GM19438 (cell line): Measurements from ENCODE around the gene IGSF6.
"Not testable (repeated sequence)": the region's sequence is repeated elsewhere in the genome, so short reads cannot be mapped to it uniquely, and the experiment has no call there.

Experiments used
- ATAC-seq: cut with Tn5 transposase; IDR thresholded peaks from one replicate; pipeline ENCODE4 v1.9.1; 2021; ENCODE audit warnings: low read depth; ENCODE audit not compliant: unreplicated experiment

Gene IGSF6

DNA sequence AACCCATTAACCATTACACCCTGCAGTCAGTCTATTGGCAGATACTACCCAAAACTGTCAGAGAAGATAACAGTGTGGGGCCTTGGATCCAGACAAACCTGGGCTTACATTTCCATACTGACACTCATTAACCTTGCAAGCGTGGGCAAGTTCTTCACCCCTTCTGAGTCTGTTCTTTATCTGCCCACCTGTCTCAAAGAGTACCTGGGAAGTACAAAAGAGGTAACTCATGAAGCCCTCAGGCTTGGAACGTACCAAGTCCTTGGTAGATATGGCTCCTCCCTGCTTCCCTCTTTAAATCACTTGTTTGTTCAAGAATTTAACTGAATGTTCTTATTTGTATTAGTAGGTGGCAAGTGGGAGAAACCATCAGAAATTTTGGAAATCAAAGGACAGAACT lies 2.5 kb upstream of the IGSF6 start:
- ATAC-seq: no peak

DNA sequence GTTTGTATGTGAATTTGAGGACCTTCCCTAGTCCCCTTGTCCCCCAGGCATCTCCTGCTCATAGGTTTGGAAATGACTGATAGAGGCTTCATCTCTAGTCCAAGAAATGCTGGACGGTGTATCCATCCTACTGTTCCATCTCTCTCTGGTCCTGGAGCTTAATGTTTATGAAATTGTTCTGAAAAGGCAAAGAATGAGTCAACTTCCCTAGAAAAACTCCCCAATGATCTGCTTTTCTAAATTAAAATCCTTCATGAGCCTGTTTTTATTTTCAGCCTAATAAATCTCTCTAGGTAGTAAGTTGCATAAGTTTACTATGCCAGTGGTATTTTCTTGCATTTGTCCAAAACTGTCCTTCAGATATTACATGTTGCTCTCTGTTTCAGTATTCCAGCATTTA lies 2.1 kb upstream of the IGSF6 start:
- no peak for ATAC-seq

DNA sequence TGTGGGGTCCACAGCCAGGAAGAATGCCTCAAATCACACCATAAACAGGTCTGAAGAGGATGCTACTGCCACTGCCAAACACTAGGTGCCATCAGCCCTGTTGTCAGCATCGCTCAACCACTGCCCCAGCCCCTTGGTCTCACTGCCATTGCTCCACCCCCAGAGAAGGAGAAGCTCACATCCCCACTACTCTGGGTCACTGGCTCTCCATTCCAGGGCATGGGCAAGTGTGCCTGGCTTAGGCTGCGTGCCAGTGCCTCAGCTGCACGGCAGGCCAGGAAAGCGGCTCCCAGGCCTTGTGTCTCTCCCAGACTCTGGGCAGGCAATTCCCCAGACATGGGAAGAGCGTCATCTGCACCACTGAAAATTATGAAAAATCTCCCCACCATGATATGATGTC lies 1.2 kb upstream of the IGSF6 start:
- ATAC-seq: no peak

DNA sequence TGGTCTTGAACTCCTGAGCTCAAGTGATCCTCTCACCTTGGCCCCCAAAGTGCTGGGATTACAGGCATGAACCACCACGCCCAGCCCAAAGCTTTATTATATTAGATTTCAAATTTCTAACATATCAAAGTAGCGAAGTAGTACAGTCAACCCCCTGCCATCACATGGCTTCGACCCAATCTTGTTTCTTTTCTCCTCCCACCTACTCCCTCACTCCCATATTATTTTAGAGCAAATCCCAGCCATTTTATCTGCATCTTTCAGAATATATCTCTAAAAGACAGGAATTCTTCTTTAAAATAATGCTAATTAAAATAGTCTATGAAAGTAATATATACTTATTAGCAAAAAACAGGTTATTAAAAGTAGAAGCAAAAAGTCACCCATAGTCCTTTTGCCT lies 893 bp downstream of the IGSF6 start:
- no peak for ATAC-seq

DNA sequence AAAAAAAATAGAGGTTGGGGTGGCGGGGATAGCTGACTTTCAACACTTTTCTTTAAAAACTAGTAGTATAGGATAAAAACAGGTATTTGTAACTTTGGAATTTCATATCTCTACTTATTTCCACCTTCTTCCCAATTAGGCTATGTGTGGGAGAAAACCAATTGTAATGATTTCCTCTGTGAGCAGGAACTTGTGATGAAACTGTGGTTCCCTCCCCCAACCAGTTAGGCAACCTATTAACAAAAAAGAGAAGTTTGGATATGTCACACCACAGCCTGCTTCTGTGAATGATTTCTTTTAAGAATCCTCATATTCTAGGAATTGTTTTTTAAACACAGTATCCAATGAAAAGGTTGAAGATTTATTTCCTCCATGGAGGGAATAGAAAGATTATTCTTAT lies 1.9 kb downstream of the IGSF6 start:
- no peak for ATAC-seq

DNA sequence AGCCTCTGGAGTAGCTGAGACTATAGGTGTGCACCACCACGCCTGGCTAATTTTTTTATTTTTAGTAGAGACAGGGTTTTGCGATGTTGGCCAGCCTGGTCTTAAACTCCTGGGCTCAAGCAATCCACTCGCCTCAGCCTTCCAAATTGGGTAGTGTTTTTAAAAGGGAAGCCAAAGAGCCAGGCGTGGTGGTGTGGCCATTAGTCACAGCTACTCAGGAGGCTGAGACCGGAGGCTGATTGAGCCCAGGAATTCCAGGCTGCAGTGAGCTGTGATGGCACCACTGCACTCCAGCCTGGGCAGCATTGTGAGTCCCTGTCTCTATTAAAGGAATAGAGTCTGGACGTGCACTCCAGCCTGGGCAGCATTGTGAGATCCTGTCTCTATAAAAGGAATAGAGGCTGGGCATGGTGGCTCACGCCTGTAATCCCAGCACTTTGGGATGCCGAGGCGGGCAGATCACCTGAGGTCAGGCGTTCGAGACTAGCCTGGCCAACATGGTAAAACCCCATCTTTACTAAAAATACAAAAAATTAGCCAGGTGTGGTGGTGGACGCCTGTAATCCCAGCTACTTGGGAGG lies 2.5 kb downstream of the IGSF6 start:
- ATAC-seq: not testable (repeated sequence)

DNA sequence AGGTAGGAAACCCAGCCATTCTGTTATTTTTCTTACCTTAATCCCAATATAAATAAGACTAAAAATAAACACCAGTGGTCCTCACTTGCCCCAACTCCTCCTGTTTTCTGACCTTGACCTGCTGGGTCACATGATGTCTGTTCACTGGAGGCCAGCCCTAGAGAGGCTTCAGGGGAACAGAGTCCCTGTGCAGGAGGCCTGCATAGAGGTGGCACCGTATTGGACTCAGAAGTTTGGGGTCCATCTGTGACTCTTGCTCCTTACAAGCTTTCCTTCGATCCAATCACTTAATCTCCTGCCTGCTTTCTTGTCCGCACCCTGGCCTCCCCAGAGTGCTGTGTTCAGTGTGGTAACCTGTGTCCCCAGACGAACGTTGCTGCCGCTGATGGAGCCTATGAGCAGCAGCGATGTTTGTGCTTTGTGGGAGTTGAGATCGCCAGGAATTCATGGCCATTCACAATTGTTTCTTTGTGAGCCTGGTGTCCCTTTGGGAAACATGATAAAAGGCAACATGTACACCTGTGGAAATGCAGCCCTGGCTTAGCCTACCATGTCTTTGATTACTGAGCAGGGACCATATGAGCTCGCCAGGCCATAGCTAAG lies 4.7 kb downstream of the IGSF6 start:
- peak; percentile 9 for ATAC-seq

DNA sequence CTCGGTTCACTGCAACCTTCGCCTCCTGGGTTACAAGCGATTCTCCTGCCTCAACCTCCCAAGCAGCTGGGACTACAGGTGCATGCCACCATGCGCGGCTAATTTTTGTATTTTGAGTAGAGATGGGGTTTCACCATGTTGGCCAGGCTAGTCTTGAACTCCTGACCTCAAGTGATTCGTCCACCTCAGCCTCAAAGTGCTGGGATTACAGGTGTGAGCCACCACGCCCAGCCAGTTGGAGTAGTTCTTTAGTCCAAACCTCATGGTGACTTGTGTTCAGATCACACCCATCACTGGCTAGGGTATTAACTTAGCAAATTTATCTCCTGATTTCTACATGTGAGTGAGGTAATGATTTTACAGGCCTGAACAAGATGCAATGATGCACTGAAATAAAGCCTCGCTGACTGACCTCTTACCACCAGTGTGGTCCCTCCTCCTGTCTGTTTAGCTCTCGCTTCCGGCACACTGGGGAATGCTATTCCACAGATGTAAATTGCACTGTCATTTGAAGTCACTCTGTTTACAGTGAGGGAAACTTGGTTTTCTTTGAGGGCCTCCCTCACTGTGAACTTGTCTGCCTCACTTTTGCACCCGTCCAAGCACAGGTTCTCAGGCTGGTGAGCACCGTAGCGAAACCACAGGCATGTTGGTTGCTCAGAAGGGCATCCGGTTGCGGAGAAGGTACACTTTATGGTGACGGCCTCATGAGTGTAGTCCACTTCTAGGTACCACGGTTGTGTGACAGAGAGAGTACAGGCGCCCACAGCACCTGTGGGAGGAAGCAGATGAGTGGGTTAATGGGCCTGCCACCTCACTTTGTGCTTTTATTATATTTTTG lies 5.5 kb downstream of the IGSF6 start:
- ATAC-seq: peak; percentile 87

DNA sequence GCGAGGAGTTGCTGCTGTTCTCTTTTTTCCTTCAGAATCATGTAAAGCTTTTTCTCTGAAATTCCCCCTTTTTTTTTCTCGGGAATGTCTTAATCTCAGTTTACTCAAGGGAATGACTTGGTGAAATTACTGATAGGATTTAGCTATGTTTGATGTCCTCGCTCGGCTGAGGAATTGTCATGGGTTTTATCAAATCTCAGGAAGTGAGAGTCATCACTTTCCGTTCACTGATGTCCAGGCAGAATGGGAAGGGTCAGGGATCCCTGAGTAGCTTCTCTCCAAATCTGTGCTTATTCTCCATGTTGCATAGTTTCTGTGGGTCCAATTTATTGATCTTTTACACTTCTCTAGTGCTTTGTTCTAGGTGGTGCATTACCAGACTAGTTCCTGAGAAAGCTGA lies 6.3 kb downstream of the IGSF6 start:
- ATAC-seq: no peak

DNA sequence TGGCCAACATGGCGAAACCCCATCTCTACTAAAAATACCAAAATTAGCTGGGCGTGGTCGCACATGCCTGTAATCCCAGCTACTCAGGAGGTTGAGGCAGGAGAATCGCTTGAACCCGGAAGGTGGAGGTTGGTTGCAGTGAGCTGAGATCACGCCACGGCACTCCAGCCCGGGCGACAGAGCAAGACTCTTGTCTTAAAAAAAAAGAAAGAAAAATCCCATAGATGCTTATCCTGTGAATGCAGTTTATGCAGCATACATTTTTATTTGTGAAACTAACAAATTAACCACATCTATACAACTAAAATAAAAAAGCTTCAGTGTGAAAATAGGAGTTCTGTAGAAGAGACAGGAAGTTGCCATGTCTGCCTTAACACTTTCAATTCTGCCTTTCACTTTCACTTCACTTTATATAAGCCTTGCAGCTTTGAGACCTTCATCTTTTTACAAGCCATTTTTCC lies 7.1 kb downstream of the IGSF6 start:
- no peak for ATAC-seq

DNA sequence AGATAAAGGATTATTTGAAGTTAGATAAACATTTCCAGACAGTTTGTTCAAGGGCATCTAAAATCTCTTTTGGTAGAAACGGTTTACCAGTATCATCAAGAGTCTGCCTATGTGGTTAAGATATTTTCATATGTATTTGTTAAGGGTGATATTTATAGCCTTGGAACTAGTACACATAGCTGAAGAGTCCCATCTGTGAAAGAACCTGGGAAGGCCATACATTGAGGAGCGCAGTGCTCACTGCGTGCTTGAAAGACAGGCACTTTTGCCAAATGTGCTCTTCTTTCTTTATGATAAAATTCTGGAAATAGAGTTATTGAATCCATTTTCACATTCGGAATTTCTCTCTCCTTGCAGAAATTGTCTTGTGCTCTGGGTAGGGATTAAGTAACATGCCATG lies 7.7 kb downstream of the IGSF6 start:
- ATAC-seq: no peak

DNA sequence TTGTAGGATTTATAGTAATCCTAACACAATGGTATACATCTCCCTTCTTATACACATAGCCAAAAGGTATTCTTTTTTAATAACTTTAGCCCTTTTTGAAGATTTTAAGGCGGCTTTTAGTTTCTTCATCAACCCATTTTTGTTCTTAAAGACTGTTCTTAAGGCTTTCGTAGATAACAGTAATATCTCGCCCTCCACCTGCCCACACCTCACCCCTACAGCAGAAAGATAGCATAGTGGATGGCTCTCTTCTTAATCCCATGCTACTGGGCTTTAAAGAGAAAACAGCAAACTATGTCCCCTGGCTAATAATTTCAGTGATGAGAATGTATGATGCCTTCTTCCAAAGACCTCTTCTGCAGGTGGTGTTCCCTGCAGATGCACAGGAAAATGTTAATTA lies 8.6 kb downstream of the IGSF6 start:
- no peak for ATAC-seq

DNA sequence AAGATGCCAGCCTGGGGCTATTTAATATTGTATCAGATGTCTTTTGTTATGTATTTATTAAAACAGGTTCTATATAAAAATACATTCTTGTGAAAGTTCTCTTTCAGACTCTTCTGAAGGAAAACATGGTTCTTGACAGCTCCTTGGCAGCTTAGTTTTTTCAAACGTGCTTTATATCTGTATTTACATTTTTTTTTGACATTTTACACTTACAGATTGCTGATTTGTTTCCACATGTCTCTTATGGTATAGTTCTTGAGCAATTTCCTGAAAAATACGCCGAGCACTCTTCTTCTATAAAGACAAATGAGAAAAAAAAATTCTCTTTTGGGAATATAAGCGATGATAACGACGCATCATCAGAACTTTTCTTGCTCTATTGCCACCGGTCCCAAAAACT lies 9.5 kb downstream of the IGSF6 start:
- ATAC-seq: no peak

DNA sequence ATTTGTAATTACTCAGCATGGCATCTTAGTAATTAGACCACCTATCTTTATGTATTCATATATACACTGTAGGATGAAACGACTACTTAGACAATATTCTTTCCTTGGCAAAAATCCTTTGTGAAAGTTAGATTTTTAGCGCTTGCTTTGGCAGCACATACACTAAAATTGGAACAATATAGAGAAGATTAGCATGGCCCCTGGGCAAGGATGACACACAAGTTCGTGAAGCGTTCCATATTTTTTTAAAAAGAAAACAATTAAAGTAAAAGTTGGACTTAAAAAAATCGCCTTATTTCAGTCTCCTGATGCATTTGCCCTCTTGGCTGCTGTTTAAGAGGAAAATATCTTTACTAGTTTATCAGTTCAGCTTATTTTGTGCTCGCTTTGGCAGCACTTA lies 10.5 kb downstream of the IGSF6 start:
- ATAC-seq: no peak

DNA sequence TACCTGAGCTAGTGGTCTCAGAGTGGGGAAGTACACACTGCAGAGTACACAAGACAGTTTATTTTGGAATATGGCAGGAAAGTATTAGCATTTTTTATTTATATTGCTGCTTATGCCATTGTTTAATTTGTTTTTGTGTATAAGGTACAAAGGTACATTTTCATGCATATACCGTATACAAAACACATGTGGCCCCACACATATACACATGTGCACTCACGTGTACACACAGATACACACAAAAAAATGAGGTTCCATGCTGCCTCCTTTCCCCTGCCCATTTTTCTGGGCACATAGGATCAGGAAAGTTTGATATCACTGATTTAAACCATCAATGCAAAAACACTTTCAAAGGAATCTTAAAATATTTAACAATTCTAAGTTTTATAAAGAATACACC lies 12.9 kb downstream of the IGSF6 start:
- ATAC-seq: no peak

DNA sequence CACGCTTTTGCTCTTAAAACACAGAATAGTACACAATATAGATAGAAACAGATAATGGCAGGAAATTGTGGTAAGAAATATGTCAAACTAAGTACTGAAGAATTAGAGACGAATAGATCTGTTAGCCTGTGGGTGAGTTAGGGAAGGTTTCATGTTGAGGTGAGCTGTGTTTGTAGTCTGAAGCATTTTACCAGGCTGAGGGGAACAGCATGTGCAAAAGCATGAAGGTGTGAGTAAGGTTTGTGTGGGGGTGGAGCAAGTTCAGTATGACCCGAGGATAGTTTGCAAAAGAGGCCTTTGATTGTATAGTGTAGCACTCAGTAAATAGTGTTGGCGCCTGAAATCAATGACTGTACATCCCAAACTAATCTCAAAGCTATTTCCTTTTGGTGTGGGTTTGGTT lies 13.8 kb downstream of the IGSF6 start:
- no peak for ATAC-seq

DNA sequence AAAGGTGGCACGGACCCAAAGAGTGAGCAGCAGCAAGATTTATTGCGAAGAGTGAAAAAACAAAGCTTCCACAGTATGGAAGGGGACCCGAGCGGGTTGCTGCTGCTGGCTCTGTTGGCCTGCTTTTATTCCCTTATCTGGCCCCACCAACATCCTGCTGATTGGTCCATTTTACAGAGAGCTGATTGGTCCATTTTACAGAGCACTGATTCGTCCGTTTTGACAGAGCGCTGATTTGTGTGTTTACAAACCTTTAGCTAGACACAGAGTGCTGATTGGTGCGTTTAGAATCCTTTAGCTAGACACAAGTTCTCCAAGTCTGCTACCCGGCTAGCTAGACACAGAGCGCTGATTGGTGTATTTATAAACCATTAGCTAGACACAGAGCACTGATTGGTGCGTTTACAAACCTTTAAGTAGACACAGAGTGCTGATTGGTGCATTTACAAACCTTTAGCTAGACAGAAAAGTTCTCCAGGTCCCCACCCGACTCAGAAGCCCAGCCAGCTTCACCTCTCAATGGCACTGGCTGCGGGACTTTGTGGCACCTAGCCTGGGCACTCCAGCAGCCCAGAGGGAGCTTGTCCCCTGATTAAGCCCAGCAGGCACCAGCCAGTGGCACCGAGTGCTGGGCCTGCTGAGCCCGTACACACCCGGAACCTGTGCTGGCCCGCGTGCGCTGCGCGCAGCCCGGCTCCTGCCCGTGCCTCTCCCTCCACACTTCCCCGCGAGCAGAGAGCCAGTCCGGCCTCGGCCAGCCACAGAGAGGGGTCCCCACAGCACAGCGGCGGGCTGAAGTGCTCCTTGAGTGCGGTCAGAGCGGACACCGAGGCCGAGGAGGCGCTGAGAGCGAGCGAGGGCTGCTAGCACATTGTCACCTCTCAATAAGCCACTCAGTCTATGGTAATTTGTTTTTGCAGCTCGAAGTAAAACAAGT lies 15.1 kb downstream of the IGSF6 start:
- ATAC-seq: no peak

DNA sequence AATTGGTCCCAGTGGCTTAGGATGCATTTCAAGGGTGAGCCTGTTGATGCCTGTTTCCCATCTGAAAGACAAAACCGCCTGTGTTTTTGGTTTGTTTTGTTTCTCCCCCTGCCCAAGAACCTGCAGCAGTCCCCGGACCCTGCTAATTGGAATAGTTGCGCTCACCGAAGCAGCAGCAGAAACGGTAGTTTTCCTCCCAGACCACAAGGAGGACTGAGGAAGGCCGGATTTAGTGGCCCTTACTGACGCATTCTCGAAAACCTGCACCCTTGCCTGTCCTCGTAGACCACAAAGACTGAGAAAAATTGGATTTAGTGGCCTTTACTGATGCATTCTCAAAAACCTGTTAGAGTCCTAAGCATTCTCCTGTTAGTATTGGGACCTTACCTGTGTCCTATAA lies 16.7 kb downstream of the IGSF6 start:
- not testable (repeated sequence) for ATAC-seq

DNA sequence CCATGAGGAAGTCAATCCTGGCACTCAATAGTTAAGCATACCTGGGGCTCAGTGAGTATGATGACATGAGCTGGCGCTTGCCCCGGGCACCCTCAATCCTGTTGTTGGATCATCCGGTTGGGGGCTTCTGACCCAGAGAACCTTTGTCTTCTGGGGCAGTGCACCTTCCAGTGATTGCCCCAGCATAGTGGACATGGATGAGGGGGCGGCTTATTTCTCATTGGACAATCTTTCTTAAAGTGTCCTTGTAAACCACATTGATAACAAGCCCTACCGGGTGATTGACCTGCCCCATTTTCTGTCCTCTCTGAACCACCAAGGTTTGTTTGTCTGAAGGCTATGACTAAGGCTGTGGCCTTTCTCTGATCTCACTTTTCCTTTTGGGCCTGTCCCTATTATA lies 18.2 kb downstream of the IGSF6 start:
- ATAC-seq: no peak

DNA sequence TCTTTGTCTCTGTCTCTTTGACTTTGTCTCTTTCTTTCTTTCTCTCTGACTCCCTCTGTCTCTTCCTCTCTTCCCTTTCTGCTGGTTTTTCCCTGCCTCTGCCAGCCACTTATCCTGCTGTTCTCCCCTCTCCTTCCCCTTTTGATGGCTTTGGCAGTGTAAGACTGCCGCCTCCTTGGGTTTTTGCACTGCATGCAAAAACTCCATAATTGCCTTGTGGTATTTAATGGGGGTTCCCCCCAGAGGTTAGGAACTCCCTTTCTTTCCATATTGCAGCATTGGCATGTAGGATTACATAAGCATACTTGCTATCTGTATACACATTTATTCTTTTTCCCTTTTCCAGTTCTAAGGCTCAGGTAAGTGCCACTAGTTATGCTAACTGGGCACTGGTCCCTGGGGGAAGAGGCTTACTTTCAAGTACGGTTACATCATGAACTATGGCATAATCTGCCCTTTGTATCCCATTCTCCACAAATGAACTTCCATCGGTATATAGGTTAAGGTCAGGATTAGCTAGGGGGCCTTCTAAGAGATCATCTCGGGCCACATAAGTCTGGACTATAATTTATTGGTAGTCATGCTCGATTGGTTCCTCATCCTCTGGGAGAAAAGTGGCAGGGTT lies 20.3 kb downstream of the IGSF6 start:
- ATAC-seq: not testable (repeated sequence)
